ENCODE measurements around the gene EZH2. TPM values are rescaled to one million over a fixed set of nuclear protein-coding genes. Genes with fewer than 3 reads are reported as not detected.

EZH2 gene
- 13.0 and 22.5 TPM in 2 replicates for total RNA-seq

GRCh38 chr7:148884049-148884298 is at the start of gene EZH2:
EZH2 (minus strand) TSS chr7:148884291; CDS start chr7:148847298, 36,993 bp downstream.

Other genes starting within 250 kb of the EZH2 start
- 42.6 and 44.1 TPM in 2 replicates for gene CUL1, start 185.4 kb downstream of the EZH2 start, total RNA-seq
- gene PDIA4, start 144.2 kb upstream of the EZH2 start, total RNA-seq: 507 and 522 TPM in 2 replicates
- 7.8 and 8.1 TPM in 2 replicates for gene ZNF786, start 206.4 kb upstream of the EZH2 start, total RNA-seq
- gene ZNF425, start 242.0 kb upstream of the EZH2 start, total RNA-seq: 0.97 and 1.2 TPM in 2 replicates

Data from epithelial cell of umbilical artery (primary cell).